HG03066 (cell line): ENCODE results near the gene MUCL1.
"Not testable (repeated sequence)": the region's sequence is repeated elsewhere in the genome, so short reads cannot be mapped to it uniquely, and the experiment has no call there.

Experiments used
- ATAC-seq: cut with Tn5 transposase; IDR thresholded peaks from one replicate; pipeline ENCODE4 v1.9.1; 2021; ENCODE audit warnings: low read depth; ENCODE audit not compliant: unreplicated experiment

MUCL1 gene

GRCh38 chr12:54853933-54854538 lies at the start of gene MUCL1:
Gene MUCL1, plus strand, starts transcription at chr12:54854516. Its CDS starts 67 bp downstream, at chr12:54854583.
- ATAC-seq = peak; percentile 90

GRCh38 chr12:54821676-54822075 lies 32.6 kb upstream of the MUCL1 start:
- ATAC-seq = no peak

- ATAC-seq = no peak
Measured at GRCh38 chr12:54824402-54824801, 29.9 kb upstream of the MUCL1 start.

- ATAC-seq = no peak
Measured at GRCh38 chr12:54829511-54829910, 24.8 kb upstream of the MUCL1 start.

GRCh38 chr12:54830199-54830598 lies 24.1 kb upstream of the MUCL1 start:
- no peak for ATAC-seq

- ATAC-seq = no peak
Measured at GRCh38 chr12:54831631-54832030, 22.7 kb upstream of the MUCL1 start.

- no peak for ATAC-seq
Measured at GRCh38 chr12:54840244-54840865, 14.0 kb upstream of the MUCL1 start.

- ATAC-seq = no peak
Measured at GRCh38 chr12:54857406-54857805, 3.1 kb downstream of the MUCL1 start.

- ATAC-seq = no peak
Measured at GRCh38 chr12:54858562-54858961, 4.2 kb downstream of the MUCL1 start.

- no peak for ATAC-seq
Measured at GRCh38 chr12:54859502-54859901, 5.2 kb downstream of the MUCL1 start.

- ATAC-seq = no peak
Measured at GRCh38 chr12:54861927-54862326, 7.6 kb downstream of the MUCL1 start.

GRCh38 chr12:54863948-54864618 lies 9.8 kb downstream of the MUCL1 start:
- no peak for ATAC-seq

GRCh38 chr12:54865683-54866324 lies 11.5 kb downstream of the MUCL1 start:
- ATAC-seq = no peak

GRCh38 chr12:54868690-54869089 lies 14.4 kb downstream of the MUCL1 start:
- ATAC-seq = no peak

- no peak for ATAC-seq
Measured at GRCh38 chr12:54870048-54870447, 15.7 kb downstream of the MUCL1 start.

GRCh38 chr12:54870617-54871016 lies 16.3 kb downstream of the MUCL1 start:
- ATAC-seq = no peak

- no peak for ATAC-seq
Measured at GRCh38 chr12:54879150-54879549, 24.8 kb downstream of the MUCL1 start.

- no peak for ATAC-seq
Measured at GRCh38 chr12:54879579-54879978, 25.3 kb downstream of the MUCL1 start.

- no peak for ATAC-seq
Measured at GRCh38 chr12:54882079-54882478, 27.8 kb downstream of the MUCL1 start.

GRCh38 chr12:54882597-54882996 lies 28.3 kb downstream of the MUCL1 start:
- not testable (repeated sequence) for ATAC-seq

GRCh38 chr12:54888428-54888827 lies 34.1 kb downstream of the MUCL1 start:
- not testable (repeated sequence) for ATAC-seq
